SKM-1 (cell line): ENCODE results near the gene MAD1L1.
"Not testable (repeated sequence)": the region's sequence is repeated elsewhere in the genome, so short reads cannot be mapped to it uniquely, and the experiment has no call there.

Source experiments
- DNase-seq: peaks from one replicate; lab custom pipeline; 2025; ENCODE audit not compliant: unreplicated experiment; lab: John Stamatoyannopoulos, UW

Gene MAD1L1

DNA sequence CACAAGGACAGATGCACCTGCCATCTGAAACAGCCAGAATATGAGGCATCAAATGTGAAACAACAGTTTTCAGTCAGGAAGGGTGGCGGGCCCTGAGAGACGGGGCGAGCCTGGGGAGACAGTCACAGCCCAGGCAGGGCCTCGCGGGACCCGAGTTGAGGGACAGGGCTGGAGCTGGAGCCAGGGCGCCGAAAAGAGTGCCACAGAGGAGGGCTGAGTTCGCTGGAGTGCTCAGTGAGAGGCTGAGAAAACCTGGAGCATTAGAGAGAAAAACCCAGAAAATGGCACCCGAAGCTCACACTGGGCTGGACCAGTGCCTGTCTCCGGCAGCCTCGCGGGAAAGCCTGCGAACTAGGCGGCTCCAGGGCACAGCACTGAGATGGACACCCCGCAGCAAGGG is 404.6 kb downstream of the MAD1L1 start:
- not testable (repeated sequence) for DNase-seq

DNA sequence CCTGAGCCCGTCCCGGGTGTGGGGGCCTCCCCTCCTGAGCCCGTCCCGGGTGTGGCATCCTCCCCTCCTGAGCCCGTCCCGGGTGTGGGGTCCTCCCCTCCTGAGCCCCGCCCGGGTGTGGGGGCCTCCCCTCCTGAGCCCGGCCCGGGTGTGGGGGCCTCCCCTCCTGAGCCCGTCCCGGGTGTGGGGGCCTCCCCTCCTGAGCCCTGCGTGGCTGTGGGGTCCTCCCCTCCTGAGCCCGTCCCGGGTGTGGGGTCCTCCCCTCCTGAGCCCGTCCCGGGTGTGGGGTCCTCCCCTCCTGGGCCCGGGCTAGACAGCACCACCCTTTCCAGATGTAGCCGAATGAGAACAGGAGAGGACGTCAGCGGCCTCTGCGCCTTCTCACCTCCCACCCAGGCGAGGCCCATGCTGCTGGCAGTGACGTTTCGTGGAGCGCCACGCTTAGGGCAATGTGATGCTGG is 405.2 kb downstream of the MAD1L1 start:
- DNase-seq: not testable (repeated sequence)

DNA sequence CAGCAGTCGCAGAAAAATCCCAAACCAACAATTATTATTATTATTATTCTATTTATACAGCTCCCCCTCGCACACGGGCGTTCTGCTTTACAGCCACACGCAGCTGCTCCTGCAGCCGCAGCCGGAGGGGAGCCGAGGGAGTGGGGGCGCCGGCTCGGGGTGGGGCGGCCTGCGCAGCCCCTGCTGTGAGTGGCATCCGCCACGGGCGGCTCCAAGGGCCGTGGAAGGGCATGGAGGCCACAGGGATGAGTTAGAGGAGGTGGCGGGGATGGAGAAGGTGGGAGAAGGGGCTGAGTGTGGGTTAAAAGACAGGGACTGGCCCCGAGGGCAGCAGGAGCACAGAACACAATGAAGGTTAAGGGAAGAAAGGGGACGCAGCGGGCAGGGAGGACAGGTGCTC is 405.8 kb downstream of the MAD1L1 start:
- not testable (repeated sequence) for DNase-seq

DNA sequence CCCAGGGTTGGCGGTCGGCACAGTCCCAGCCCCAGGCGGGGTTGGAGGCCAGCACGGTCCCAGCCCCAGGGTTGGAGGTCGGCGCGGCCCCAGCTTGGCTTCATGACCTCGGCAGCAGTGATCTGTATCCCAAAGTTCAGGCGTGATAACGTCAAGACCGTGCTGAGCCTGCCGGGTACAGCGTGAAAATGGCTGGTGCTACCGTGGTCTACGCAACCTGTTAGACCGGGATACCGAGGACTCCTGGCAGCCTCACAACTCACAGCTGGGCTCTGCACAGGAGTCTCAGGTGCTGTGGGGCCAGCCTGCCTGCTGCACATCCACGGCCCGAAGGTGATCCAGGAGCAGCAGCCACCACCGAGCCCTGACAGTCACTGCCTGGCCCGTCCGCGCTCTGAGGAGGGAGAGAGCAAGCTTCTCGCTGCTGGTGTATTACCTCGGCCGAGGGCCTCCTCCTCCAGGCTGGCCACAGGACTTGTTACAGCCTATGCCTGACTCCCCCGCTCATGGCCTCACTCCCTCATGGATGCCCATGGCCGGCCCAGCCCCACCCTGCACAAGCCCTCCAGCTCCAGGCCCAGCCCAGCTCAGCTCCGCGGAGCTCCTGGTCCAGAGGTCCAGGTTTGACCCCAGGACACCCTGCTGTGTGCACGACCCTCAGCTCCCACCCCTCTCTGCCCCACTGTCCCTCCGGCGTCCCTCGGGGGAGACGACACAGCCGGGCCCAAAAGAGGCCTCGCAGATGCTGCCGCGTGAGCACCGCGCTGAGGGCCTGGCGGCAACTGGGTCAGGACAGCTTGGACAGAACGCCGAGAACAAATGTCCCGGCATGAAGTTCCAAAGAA is 406.6 kb downstream of the MAD1L1 start:
- DNase-seq: no peak

DNA sequence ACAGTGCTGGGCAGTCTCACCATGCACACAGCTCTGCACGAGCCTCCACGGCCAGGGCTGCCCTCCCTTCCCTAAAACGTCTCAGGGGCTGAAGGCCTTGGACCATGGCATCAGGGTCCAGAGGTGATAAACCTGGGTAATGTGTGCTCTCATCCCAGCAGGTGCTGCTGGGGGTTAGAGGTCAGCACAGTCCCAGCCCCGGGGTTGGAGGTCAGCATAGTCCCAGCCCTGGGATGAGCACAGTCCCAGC is 407.2 kb downstream of the MAD1L1 start:
- DNase-seq: not testable (repeated sequence)

DNA sequence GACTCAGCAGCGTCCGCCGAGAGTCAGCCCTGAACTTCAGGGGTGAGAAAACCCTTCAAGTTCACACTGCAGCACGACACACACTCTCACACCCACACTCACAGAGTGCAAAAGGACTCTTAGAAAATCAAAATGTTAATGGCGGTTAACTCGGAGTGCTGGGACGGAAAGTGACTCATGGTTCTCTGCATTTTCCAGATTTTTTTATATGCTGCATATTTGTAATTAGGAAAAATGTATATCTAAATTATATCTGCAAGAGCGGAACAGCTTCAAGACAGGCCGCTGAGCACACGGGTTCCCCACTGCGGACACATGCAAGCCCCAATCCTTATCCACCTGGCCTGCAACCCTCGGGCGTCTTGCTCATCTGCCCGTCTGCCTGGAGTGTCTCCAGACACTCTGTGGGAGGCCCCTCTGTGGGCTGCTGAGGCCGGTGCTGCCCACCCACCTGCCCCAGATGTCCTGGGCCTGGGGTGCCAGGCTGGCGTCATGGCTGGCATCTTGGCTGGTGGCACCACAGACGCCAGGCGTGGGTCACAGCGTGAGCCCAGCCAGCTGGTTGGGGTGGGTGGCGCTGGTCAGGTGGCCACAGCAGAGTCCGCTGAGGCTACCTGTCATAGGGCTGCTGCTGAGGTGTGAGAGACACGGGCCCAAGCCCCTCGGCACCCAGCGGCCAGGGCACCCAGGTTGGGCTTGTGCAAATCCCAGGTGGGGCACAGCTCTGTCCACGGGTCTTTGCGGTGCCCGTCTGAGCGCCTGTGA is 407.7 kb downstream of the MAD1L1 start:
- not testable (repeated sequence) for DNase-seq

DNA sequence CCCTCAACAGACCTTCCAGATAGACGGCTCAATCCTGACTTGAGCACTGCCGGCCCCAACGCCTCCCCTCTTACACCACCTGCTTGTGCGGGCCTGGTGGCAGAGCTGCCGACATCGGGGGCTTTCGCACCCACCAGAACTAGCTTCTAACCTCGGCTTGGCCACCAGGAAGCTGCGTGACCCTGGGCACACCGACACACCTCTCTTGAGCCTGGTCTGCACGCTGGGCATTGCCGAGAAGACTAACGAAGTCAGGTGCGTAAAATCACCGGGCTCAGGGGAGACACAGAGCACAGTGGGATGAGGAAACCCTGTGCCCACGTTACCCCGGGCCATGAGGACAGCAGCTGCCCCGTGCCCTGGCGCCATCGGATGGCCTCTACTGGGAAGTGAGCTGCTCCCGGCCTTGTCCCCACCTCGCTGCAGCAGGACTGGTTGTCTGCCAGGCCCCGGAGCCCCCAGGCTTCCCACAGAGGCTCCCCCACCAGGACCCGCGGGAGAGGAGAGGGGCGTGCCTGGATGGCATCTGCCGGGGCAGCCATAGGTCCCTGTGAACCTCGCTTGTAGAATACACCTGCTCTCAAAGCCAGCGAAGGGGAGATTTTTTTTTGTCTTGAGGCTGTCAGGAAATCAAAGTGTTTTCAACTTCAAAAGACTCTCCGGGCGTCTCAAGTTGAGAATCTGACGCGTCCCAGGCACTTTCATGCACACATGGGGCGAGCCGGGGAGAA is 408.4 kb downstream of the MAD1L1 start:
- not testable (repeated sequence) for DNase-seq

DNA sequence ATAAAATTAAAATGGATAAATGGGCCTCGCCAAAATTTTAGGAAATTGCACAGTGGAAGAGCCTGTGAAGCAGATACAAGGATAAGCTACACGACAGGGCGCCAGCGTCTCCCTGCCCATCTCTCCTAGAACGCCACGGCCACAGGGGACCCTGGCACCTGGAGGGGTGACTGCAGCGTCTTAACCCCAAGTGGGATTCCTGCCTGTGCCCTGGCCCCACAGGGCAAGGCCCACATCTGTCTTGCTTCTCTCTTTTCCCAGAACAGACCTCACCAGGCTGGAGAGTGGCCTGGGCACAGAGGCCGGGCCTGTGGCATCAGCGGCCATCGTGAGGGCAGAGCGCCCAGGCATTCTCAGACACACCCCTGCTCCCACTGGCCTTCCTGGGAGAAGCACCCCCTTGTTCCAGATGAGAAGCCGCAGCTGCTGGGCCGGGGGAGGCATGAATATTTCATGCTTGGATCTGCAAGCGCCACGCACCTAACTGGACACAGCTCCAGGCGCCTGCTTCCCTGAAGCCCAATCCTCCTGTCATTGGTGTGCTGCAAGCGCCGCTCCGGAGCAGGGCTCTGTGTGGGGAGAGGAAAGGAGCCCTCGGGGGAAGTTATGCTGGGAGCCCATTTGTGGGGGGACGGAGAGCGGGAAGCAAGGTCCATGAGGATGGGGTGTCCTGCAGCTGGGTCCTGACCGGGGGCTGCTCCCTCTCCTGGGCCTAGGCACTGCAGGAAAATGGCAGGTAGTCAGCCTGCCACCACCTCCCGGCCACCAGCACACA is 409.2 kb downstream of the MAD1L1 start:
- no peak for DNase-seq

DNA sequence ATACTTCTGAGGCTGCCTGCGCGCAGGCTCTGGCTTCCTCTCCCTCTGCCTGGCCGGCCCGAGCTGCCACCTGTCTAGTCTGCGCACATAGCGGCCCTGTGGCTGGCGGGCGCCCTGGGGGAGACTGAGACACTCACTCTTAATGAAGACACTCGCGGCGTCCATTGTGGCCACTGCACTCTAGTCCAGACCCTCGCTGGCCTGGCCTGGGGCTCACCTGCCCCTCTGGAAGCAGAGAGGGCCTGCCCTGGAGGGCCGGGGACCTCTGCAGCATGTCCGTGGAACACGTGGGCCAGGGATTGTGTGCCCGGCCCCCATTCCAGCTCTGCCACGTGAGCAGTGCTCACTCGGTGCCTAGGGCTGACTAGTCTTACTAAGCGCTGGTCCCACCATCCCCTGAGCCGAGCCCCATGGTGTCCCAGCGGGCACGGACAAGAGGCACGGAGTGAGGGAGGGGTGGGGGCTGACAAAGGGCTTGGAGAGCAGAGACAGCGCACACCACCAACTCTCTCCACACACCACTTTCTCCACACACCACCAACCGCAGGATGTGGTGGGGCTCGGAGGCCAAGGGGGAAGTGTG is 413.4 kb downstream of the MAD1L1 start:
- no peak for DNase-seq

DNA sequence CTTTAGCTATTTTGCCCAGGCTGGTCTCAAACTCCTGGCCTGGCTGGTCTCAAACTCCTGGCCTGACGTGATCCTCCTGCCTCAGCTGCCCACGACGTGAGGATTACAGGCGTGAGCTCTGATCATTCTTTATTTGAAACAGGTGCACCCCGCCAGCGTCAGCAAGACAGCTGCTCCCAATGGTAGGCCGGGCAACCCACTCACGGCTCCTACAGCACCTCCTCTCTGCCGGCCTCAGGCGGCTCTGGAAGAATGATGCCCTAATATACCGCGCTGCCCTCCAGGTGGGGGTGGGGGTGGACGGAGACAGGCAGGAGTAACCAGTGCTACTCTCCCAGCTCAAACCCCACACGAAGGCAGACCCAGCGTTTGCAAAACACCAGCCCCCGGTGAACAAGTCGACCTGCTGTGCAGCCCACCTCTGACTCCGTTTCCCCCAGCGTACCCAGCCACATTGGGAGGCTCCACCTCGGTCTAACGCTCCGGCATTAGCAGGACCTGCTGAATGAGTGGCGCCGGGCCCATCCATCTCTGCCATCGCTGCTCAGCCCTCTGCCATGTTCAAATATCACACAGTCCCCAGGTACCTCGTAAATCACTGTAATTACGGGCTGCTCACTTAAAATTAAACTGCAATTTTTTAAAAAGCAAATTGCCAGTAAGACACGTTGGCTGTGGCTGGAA is 414.0 kb downstream of the MAD1L1 start:
- DNase-seq: no peak

DNA sequence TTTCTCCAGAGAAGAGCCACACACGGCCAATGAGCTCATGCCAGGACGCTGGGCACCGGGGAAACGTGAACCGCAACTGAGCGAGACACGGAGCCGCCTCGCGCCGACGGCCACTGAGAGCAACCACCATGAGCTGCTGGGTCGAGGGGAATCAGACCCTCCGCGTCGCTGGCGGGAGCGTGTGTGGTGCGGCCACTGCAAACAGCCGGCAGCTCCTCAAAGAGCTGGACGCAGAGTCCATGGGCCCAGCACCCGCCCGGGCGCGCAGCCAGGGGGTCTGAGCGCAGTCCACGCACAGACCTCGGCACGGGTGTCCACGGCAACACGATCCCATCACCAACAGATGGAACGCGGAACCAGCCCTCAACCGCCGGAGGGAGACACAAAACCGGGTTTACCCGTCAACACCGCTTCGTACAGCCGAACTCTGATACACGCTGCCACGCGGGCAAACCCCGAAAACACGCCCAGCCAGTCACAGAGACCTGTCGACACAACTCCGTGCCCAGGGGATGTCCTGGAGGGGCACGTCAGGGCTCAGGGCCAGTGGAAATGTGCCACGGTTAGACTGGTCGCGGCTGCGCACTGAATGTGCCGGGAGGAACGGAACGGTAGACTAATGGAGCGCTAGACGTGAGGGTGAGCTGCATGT is 415.6 kb downstream of the MAD1L1 start:
- DNase-seq: no peak

DNA sequence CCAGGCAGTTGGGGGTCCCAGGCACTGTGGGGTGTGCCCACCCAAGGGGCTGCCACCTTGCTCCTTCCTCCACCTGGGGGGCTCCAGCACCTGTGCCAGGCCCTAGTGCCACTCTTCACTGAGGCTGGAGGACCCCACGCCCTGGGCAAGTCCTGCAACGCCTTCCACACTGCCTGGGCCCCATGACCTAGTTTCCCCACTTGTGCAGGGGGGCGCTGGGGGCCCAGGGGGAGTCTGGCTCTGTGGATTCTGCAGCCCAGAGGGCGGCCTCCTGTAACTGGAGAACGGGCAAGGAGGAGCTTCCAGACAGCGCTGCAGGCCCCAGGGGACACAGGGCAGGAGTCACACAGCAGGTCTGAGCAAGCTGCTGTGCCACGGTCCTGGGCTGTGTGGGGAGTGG is 416.3 kb downstream of the MAD1L1 start:
- DNase-seq: not testable (repeated sequence)

DNA sequence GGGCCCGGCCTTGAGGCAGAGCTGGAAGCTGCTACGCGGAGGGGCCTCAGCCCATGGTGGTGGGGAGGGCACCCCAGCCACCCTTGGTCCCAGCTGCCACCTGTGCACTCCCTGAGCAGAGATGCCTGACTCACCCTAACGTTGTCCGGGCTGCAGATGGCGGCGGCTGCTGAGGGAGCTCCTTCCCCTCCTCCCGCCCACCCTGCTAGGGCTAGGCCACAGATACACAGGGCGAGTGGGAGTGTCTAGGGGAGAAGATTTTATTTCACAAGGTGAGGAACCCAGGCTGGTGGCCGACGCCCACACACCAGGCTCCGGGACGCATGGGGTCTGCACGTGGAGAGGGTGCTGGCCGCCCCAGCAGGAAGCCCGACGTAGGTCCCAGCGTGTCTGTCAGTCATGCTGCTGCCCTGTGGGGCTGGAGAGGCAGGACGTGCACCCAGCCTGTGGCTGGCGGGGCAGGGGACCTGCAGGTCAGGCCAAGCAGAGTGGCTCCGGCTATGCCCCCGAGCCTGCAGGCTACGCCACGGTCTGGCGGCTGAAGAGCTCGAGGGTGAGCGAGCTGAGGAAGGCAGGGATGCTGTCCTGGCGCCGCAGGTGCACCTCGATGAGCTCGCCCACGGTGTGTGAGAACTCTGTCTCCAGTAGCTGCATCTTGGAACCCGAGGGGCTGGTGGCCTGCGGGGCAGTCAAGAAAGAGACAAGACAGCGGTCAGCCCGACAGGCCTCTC is 417.0 kb downstream of the MAD1L1 start:
- not testable (repeated sequence) for DNase-seq

DNA sequence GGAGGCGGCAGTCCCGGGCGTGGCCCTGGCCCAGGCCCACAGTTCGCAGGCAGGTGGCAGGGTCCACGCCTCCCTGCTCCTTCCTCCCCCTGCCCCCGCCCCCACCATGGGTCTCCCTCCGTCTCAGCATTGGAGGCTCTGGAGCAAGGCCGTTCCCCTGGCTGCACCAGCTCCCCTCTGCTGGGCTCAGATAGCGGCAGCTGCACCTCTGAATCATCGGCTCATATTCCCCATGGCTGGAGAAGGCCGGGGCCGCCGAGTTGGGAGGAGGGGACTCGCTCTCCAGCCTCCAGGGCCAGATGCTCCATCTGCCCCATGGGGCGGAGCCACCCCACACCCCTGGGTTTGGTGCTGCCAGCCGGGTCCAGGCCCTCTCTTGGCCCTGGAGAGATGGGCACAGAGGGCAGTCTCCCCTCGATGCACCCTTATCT is 417.7 kb downstream of the MAD1L1 start:
- DNase-seq: no peak

DNA sequence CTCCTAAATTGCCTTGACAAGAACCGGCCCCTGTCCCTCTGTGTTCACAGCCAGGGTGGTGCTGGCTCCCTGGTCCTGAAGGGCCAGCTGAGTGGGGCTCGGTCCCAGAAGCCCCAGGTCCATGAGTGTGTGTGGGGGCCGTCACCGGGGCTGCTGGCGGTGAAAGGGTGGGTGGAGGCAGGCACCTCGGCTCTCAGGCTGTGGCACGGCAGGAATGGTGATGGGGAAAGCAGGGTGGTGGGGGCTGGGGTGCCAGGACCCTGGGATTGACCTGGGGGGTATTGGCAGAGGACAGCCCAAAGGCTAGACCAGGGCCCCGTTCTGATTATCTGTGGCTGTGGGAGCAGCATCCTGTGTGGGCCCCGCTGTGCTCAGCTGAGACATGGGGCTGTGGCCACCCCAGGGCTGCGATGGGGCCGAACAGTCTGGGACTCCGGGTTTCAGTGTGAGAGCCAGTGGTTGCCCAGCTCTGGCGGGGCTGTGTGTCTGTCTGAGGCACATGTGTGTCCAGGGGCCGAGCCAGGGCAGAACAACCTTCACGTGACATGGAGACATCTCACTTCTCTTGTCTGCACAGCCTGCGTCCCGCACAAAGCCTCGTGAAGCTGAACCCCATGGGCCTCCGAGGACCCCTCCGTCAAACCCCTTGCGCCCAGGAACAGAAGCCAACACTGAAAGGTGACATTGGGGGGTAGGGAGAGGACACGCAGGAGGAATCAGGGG is 418.5 kb downstream of the MAD1L1 start:
- no peak for DNase-seq

DNA sequence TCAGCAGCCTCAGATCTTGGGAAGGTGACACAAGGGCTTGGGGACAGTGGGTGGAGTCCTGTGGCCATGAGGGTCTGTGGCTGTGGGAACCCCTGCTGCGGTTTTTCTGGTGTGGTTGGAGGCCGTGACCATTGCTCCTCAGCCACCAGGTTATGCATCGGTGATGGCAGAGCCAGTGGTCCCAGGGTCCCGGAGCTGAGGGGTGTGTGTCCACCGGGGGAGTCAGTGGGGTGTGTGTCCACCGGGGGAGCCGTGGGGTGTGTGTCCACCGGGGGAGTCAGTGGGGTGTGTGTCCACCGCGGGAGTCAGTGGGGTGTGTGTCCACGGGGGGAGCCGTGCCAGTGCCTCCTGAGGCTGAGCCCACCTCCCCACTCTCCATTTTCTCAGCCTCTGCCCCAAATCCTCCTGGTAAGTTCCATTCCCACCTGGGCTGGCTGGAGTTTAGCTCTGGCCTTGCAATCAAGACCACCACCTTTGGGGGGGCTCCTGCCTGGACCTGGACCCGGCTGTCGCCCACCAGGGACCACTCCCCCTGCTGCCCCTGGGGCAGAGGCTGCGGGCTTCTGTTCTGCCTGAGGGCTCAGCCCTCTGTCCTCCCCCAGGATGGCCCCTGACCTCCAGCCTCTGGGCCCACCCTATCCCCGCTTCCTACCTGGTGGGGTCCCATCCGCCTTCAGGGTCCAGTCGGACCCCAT is 419.2 kb downstream of the MAD1L1 start:
- no peak for DNase-seq

DNA sequence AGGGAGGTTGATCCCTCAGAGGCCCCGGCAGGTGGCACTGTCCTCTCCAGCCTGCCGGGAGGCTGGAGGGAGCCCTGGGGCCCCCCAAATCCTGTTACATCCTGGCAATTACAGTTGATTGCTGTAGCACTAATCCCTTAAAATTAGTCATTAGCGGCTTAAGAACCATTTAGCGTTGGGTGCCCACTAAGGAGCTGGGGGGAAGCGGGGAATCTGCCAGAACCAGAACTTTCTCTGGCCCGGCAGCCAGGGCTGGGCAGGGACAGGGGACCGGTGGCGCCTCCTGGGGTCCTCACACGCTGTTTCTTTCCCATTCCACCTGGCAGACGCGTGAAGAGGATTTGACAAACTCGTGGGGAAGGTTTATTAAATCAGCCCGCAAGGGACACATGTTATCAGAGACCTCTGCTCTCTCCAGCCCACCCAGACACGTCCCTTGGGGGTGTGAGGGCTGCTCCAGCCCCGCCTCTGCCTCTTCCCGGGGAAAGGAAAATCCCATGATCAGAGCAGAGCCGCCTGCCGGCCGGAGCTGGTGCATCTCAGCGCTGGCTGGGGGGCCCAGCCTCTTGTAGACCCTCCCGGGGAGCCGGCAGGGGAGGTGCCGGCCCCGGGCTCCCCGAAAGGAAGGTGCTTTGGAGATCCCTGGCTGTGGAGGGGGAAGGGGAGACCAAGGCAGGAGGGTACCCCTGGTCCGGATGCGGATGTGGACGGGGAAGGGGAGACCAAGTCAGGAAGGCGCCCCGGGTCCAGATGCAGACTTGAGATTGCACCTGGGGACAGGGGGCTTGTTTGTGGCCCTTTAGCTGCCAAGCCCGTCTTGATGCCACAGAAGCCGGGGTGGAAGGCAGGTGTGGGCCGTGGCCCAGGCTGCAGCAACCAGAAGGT is 420.0 kb downstream of the MAD1L1 start:
- DNase-seq: no peak
